ENCODE measurements around the gene SCART1. TPM values are rescaled to one million over a fixed set of nuclear protein-coding genes. Genes with fewer than 3 reads are reported as not detected.
"Not testable (repeated sequence)": the region's sequence is repeated elsewhere in the genome, so short reads cannot be mapped to it uniquely, and the experiment has no call there.

Gene SCART1
- total and polyA plus RNA-seq, 10 of the 15 experiments (the other 5 are each of a cell fraction or from before 2014, with no cell fraction given): 0.05 to 22.0 (median 0.58) TPM

GRCh38 chr10:133422807-133423771, 30.7 kb upstream of the SCART1 start:
- no peak overlapping the region for H3K4me3 ChIP-seq

GRCh38 chr10:133424102-133424501, 29.6 kb upstream of the SCART1 start:
- H3K27me3 ChIP-seq (replicated peaks in 1 of 2; ENCODE audit: control insufficient read depth in 2 of 2, insufficient read depth in 2 of 2, low read length in 1 of 2); H4K20me1 ChIP-seq (ENCODE audit: control insufficient read depth, insufficient read depth); H3K4me3 ChIP-seq; H3K9ac ChIP-seq (ENCODE audit: control insufficient read depth, insufficient read depth, low read length); H3K79me2 ChIP-seq (ENCODE audit: control insufficient read depth, insufficient read depth, low read length); H3K9me3 ChIP-seq (replicated peaks; ENCODE audit: control insufficient read depth, insufficient read depth, low read length); FAIRE-seq; intact Hi-C loops (cut with micrococcal nuclease; ENCODE audit: unreplicated experiment); H3K4me2 ChIP-seq (ENCODE audit: control insufficient read depth, insufficient read depth); DNase-seq (ENCODE audit: low read depth, low spot score); H3K27ac ChIP-seq (ENCODE audit: control insufficient read depth, insufficient read depth); POLR2A ChIA-PET; RAD21 ChIA-PET (ENCODE audit: unreplicated experiment); SMC1A ChIA-PET (ENCODE audit: uncharacterized antibody, unreplicated experiment); BruUV-seq (replicated peaks); CTCF ChIA-PET; H2AFZ ChIP-seq (ENCODE audit: control insufficient read depth, low read depth, low read length); H3K4me1 ChIP-seq (ENCODE audit: control insufficient read depth, insufficient read depth, low read length): not testable (repeated sequence)
- no CpG with 5 or more reads among the region's 46 CpGs for WGBS (ENCODE audit: insufficient coverage, insufficient replicate concordance, low lambda C conversion rate, missing lambda C conversion rate)
- H3K36me3 ChIP-seq (ENCODE audit: control insufficient read depth in 2 of 2, insufficient read depth in 2 of 2, low read length in 1 of 2): peaks cover 2 to 14% of the 10 kb centered on the region in 2 experiments; a peak in 3 of 4 replicates
- ATAC-seq: peak; percentile 15; the same call in 2 of the 3 replicates
- in situ Hi-C loops (cut with MboI): loop anchor here (5.0 kb wide), 1 partner anchor 148 kb away; no protein-coding TSS in a partner anchor

More at GRCh38 chr10:133422807-133423771, 30.7 kb upstream of the SCART1 start:
- ChIA-PET POLR2A (interaction anchor here (0.5 kb wide), 1 partner anchor 21 kb away, joined by 3 read pairs; no protein-coding TSS in a partner anchor), SMC1A (ENCODE audit: uncharacterized antibody, unreplicated experiment) (no interaction called here), CTCF (no interaction called here), RAD21 (ENCODE audit: unreplicated experiment) (no interaction called here)
- H3K27ac ChIP-seq (ENCODE audit: control insufficient read depth, insufficient read depth): no peak overlapping the region
- TF ChIP-seq POLR2A (IDR thresholded peaks at IDR 0.05; ENCODE audit: low read depth, low read length) (peak; percentile 58), FOXK2 (IDR thresholded peaks at IDR 0.05) (no peak)
- H3K9me3 ChIP-seq (replicated peaks; ENCODE audit: control insufficient read depth, insufficient read depth, low read length): no peaks in the 10 kb centered on the region
- intact Hi-C loops (cut with micrococcal nuclease; ENCODE audit: unreplicated experiment): no loop called here
- 27% methylated on average over 39 of the region's 88 CpGs for WGBS (ENCODE audit: insufficient coverage, insufficient replicate concordance, low lambda C conversion rate, missing lambda C conversion rate)
- H4K20me1 ChIP-seq (ENCODE audit: control insufficient read depth, insufficient read depth): no peaks in the 10 kb centered on the region
- H2AFZ ChIP-seq (ENCODE audit: control insufficient read depth, low read depth, low read length): no peak overlapping the region
- BruUV-seq (replicated peaks): no TSS peak
- DNase-seq (ENCODE audit: low read depth, low spot score) (no peak), ATAC-seq (peak; percentile 11), FAIRE-seq (no peak)
- H3K27me3 ChIP-seq (replicated peaks in 1 of 2; ENCODE audit: control insufficient read depth in 2 of 2, insufficient read depth in 2 of 2, low read length in 1 of 2): no peaks in the 10 kb centered on the region
- in situ Hi-C loops (cut with MboI): loop anchor here (5.0 kb wide), 1 partner anchor 149 kb away; no protein-coding TSS in a partner anchor
- no peaks in the 10 kb centered on the region for H3K79me2 ChIP-seq (ENCODE audit: control insufficient read depth, insufficient read depth, low read length)
- no peak overlapping the region for H3K9ac ChIP-seq (ENCODE audit: control insufficient read depth, insufficient read depth, low read length)
- no peaks in the 10 kb centered on the region for H3K4me1 ChIP-seq (ENCODE audit: control insufficient read depth, insufficient read depth, low read length)
- H3K36me3 ChIP-seq (ENCODE audit: control insufficient read depth in 2 of 2, insufficient read depth in 2 of 2, low read length in 1 of 2): peaks cover 2 to 17% of the 10 kb centered on the region in 2 experiments; a peak in 3 of 4 replicates
- 0 out of 2 replicates have a peak overlapping the region, but pooled peaks have one; percentile 3 for H3K4me2 ChIP-seq (ENCODE audit: control insufficient read depth, insufficient read depth)

- H4K20me1 ChIP-seq (ENCODE audit: control insufficient read depth, insufficient read depth); H2AFZ ChIP-seq (ENCODE audit: control insufficient read depth, low read depth, low read length); DNase-seq (ENCODE audit: low read depth, low spot score); H3K27ac ChIP-seq (ENCODE audit: control insufficient read depth, insufficient read depth); H3K4me1 ChIP-seq (ENCODE audit: control insufficient read depth, insufficient read depth, low read length); H3K9me3 ChIP-seq (replicated peaks; ENCODE audit: control insufficient read depth, insufficient read depth, low read length); RAD21 ChIA-PET (ENCODE audit: unreplicated experiment); H3K9ac ChIP-seq (ENCODE audit: control insufficient read depth, insufficient read depth, low read length); intact Hi-C loops (cut with micrococcal nuclease; ENCODE audit: unreplicated experiment); H3K79me2 ChIP-seq (ENCODE audit: control insufficient read depth, insufficient read depth, low read length); ATAC-seq; FAIRE-seq; H3K4me3 ChIP-seq; POLR2A ChIA-PET; BruUV-seq (replicated peaks); H3K27me3 ChIP-seq (replicated peaks in 1 of 2; ENCODE audit: control insufficient read depth in 2 of 2, insufficient read depth in 2 of 2, low read length in 1 of 2); CTCF ChIA-PET; SMC1A ChIA-PET (ENCODE audit: uncharacterized antibody, unreplicated experiment): not testable (repeated sequence)
- Histone ChIP-seq H3K4me2 (ENCODE audit: control insufficient read depth, insufficient read depth) (0 out of 2 replicates have a peak within 1 kb of the TSS, but pooled peaks have one; percentile 3), H3K36me3 (ENCODE audit: control insufficient read depth in 2 of 2, insufficient read depth in 2 of 2, low read length in 1 of 2) (peaks cover 2 to 10% of the 10 kb centered on the region in 2 experiments; a peak in 2 of 4 replicates)
- in situ Hi-C loops (cut with MboI): loop anchor here (5.0 kb wide), 1 partner anchor 148 kb away; no protein-coding TSS in a partner anchor
- no CpG with 5 or more reads among the region's 37 CpGs for WGBS (ENCODE audit: insufficient coverage, insufficient replicate concordance, low lambda C conversion rate, missing lambda C conversion rate)
These were observed 29.1 kb upstream of the SCART1 start, which contains the start of gene SPRN for GRCh38 chr10:133424601-133425000. SPRN (minus strand) TSS chr10:133424625; CDS start chr10:133423681, 944 bp downstream.
